ENCODE results near the gene TRAPPC5.

TRAPPC5 gene

DNA sequence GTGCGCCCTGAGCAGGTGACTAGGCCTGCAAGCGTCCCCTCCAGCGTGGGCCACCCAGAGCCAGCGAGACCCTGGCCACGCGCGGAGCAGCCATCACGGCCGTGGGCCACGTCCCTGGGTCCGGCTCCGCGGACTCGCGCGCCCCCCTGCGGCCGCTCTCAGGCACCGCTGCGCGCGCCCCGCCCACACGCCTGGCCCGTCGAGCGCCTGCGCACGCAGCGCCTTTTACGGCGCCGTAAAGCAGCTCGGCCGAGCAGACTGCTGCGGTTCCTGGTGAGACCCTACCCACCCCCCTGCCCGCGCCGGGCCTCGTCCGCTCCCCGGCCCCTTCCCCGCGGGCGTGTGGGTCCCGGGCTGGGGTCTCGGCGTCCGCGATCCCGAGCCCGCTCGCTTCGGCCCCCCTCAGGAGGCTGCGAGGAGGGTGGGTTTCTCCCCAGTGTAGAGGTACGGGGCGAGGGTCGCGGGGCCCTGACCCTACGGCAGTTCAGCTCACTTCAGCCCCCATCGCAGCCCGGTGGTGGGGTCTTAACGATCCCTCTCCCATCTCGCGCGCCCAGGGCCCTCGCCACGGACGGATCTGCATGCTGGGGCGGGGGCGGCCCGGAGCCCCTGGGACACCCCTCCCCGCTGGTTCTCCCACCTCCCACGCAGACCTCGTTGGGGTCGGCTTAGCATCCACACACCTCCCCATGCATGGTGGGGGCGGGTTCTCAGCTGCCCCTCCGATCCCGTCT lies at the start of gene TRAPPC5:
Gene TRAPPC5, plus strand, starts transcription at position 228 of the 734 bp plus-strand sequence. CDS start 1,421 bp downstream, outside the sequence.
- TF ChIP-seq, protein P1, sequence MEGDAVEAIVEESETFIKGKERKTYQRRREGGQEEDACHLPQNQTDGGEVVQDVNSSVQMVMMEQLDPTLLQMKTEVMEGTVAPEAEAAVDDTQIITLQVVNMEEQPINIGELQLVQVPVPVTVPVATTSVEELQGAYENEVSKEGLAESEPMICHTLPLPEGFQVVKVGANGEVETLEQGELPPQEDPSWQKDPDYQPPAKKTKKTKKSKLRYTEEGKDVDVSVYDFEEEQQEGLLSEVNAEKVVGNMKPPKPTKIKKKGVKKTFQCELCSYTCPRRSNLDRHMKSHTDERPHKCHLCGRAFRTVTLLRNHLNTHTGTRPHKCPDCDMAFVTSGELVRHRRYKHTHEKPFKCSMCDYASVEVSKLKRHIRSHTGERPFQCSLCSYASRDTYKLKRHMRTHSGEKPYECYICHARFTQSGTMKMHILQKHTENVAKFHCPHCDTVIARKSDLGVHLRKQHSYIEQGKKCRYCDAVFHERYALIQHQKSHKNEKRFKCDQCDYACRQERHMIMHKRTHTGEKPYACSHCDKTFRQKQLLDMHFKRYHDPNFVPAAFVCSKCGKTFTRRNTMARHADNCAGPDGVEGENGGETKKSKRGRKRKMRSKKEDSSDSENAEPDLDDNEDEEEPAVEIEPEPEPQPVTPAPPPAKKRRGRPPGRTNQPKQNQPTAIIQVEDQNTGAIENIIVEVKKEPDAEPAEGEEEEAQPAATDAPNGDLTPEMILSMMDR (conservative IDR thresholded peaks at IDR 0.05; ENCODE audit: low read depth, low read length): peak; percentile 60
- peak within 1 kb of the TSS; percentile 87 for H3K4me3 ChIP-seq (ENCODE audit: low read length)

DNA sequence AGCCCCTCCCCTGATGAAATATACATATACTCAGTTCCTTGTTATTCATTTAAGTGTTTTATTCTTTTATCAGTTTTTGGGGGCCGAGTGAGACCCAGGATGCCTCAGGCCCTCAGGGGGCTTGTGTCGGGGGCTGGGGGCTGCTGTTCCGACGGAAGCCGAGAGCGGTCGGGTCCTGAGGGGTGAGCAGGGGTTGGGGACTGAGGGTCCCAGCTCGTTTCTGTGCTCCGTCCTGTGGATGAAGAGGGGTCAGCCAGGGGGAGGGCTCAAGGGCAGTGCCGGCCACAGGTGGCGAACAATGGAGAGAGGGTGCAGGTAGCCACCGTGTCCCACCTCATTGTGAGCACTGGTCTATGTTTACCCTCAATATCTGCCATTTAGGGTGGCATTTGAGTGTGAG lies 49.1 kb upstream of the TRAPPC5 start:
- H3K4me3 ChIP-seq (ENCODE audit: low read length): no peak overlapping the region
- TF ChIP-seq, protein P1 (conservative IDR thresholded peaks at IDR 0.05; ENCODE audit: low read depth, low read length): no peak
- no peak for DNase-seq (ENCODE audit: low read depth)

More for the DNA sequence above, at the start of gene TRAPPC5:
- peak; percentile 29 for DNase-seq (ENCODE audit: low read depth)

DNA sequence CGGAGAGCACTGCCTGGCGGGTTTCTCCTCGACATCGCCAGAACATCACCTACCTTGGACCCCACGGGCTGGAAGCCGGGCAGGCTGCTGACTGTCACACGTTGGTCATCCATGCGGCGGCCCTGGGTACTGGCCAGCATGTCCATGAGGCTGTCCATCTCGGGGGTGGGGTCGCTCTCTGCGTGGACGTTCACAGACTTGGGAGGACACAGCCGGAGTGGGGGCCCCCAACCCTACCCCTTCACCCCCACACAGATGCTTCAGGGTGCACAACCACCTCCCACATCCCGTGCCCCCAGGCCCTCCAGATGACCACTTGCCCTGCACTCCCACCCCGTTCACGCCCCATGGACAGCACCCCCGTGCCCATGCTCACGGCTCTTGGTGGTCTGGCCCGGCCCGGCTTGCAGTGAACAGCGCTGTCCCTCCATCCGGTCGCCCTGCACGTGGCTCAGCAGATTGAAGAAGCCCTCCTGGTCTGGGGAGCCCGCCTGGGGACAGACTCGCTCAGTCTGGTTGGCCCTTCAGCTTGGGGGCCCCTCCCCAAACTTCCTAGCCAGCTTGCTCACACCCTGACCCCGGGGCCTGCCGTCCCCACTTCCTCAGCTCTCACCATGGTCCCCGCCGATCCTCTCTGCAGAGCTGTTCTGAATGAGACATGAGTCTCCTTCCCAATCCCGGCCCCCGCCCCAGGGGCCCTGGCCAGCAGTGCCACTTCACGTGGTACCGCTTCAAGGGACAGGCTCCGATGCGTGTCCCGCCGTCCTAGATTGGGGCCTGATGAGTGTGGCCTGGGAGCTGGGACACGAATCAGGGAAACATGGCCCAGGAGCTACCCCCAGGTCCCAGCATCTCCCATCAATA lies 48.1 kb upstream of the TRAPPC5 start:
- no peak for DNase-seq (ENCODE audit: low read depth)
- H3K4me3 ChIP-seq (ENCODE audit: low read length): no peak overlapping the region
- TF ChIP-seq, protein P1 (conservative IDR thresholded peaks at IDR 0.05; ENCODE audit: low read depth, low read length): no peak

DNA sequence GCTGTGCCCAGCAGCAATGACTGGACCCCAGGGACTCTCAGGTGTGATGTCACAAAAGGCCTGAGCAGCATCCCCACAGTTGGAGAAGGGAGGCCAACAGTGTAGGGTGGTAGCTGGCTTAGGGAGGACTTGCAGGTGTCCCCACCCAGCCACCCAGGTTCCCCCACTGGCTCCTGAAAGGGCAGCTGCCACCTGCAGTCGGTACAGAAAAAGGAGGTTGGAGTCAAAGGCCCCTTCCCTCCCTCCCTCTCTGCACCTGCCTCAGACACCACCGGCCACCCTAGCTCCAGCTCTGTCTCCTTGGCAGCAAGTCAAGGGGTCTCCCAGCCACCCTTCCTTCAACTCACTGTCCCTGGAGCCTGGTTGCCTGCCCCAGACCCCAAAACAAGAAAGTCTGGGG lies 46.9 kb upstream of the TRAPPC5 start, which contains the start of gene PCP2:
Gene PCP2, minus strand, starts transcription at position 22 of the 400 bp plus-strand sequence. CDS start 262 bp downstream, outside the sequence.
- no peak within 1 kb of the TSS for H3K4me3 ChIP-seq (ENCODE audit: low read length)
- TF ChIP-seq, protein P1 (conservative IDR thresholded peaks at IDR 0.05; ENCODE audit: low read depth, low read length): no peak

DNA sequence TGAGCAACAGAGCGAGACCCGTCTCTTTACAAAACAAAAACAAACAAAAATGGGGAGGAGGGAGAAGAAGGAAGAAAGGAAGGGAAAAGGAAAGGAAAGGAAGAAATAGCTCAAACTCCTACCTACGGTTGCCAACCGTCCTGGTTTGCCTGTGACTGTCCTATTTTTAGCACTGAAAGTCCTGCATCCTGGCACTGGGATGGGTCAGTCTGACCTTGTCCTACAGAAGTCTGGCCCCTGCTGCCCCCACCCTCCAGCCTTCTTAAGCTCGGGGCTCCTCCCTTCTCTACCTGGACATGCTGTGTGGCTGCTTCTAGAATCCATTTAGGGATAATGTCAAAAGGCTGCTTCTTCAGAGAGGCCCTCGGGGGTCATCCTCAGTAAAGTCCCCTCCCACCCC lies 45.0 kb upstream of the TRAPPC5 start:
- H3K4me3 ChIP-seq (ENCODE audit: low read length): no peak overlapping the region
- TF ChIP-seq, protein P1 (conservative IDR thresholded peaks at IDR 0.05; ENCODE audit: low read depth, low read length): no peak

More for the DNA sequence above, 46.9 kb upstream of the TRAPPC5 start, which contains the start of gene PCP2:
- no peak for DNase-seq (ENCODE audit: low read depth)

DNA sequence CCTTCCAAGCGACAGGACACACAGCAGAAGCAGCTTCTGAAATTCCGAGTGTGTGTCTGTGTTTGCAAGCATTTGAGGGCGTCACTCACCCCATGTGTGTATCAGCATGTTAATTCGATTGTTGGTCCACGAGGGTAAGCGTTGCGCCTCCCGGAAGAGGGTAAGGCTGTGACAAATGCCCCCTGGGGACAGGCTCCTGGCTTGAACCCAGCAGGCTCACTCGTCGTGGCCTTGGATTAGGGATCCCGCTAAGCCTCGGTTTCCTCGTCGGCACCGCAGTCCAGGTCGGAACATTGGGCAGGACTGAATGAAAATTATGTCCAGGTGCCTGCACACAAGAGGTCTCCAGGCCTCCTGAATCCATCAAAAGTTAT lies 44.3 kb upstream of the TRAPPC5 start:
- H3K4me3 ChIP-seq (ENCODE audit: low read length): peak overlapping the region; percentile 71
- TF ChIP-seq, protein P1 (conservative IDR thresholded peaks at IDR 0.05; ENCODE audit: low read depth, low read length): no peak
- DNase-seq (ENCODE audit: low read depth): no peak

More for the DNA sequence above, 45.0 kb upstream of the TRAPPC5 start:
- no peak for DNase-seq (ENCODE audit: low read depth)
